ENCODE results near the gene KRT17. TPM values are rescaled to one million over a fixed set of nuclear protein-coding genes. Genes with fewer than 3 reads are reported as not detected.
"Not testable (repeated sequence)": the region's sequence is repeated elsewhere in the genome, so short reads cannot be mapped to it uniquely, and the experiment has no call there.

The KRT17 gene
- total RNA-seq, 4 donors from 2014 or later = 0.58 to 5.6 (median 1.2) TPM; not detected in 1

DNA sequence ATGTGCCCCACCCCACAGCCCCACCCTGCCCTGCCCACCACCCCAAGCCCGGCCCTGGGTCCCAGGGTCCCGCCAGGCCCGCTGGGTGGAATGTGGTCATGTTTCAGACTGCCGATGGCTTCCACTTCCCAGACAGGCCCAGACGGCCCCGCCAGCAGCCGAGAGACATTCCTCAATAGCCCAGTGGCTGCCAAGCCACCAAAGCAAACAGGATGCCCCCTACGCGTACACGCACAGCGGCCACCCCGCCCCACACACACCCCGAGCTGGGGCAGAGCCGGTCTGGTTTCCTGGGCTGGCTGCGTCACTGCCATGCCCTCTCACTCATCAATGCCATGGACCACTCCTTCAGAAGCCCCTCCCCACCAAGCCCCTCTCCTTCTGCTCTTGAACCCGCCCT lies 1.2 kb upstream of the KRT17 start:
- Histone ChIP-seq H3K9me3 (no peaks in the 10 kb centered on the region), H3K27ac (replicated peaks in 1 of 4) (no peak overlapping the region), H3K27me3 (peaks cover 0 to 27% (median 0%) of the 10 kb centered on the region in 4 donors), H3K36me3 (no peaks in the 10 kb centered on the region), H3K4me1 (no peaks in the 10 kb centered on the region), H3K4me3 (no peak overlapping the region)
- intact Hi-C loops (cut with DNase I) = no loop called here
- TF ChIP-seq EP300 (IDR thresholded peaks at IDR 0.05) = no peak
- TF ChIP-seq POLR2A (IDR thresholded peaks at IDR 0.05; ENCODE audit: low read depth) = no peak
- TF ChIP-seq POLR2AphosphoS5 (IDR thresholded peaks at IDR 0.05) = no peak
- TF ChIP-seq, protein P1, sequence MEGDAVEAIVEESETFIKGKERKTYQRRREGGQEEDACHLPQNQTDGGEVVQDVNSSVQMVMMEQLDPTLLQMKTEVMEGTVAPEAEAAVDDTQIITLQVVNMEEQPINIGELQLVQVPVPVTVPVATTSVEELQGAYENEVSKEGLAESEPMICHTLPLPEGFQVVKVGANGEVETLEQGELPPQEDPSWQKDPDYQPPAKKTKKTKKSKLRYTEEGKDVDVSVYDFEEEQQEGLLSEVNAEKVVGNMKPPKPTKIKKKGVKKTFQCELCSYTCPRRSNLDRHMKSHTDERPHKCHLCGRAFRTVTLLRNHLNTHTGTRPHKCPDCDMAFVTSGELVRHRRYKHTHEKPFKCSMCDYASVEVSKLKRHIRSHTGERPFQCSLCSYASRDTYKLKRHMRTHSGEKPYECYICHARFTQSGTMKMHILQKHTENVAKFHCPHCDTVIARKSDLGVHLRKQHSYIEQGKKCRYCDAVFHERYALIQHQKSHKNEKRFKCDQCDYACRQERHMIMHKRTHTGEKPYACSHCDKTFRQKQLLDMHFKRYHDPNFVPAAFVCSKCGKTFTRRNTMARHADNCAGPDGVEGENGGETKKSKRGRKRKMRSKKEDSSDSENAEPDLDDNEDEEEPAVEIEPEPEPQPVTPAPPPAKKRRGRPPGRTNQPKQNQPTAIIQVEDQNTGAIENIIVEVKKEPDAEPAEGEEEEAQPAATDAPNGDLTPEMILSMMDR (IDR thresholded peaks at IDR 0.05) = no peak
- WGBS = 71% methylated on average over 15 of the region's 16 CpGs
- DNase-seq (ENCODE audit: extremely low spot score) = no peak

DNA sequence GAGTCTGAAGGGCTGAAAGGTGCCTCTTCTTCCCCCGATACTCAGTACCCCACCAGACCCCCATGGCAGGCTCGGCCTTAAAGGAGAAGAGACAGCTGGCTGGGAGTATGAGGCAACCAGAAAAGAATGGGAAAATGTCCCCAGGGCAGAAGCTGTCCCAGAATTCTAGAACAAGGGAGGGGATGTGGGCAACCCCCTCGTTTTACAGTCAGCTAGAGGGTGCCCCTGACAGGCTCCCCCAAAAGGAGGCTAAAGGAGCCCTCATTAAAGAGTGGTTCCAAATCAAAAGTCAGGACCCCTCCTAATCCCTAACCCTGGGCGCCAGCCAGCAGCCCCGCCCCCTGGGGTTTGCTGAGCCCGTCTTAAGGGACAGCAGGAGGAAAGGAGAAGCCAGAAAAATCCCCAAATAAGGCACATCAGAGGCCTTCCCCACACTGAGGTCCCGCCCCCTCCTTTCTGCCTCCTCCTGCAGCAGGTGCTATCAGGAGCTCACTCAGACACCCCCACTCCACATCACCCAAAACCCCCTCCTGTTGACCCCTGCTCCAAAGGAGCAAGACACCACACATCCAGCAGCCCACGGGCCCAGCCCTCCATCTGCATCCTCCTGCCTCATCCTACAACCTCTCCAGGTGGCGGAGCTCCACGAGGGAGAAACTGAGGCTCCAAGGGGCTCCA lies 1.1 kb downstream of the KRT17 start:
- H3K9me3 ChIP-seq; DNase-seq (ENCODE audit: extremely low spot score); intact Hi-C loops (cut with DNase I); H3K27ac ChIP-seq (replicated peaks in 1 of 4); H3K4me1 ChIP-seq; H3K36me3 ChIP-seq; H3K4me3 ChIP-seq: not testable (repeated sequence)
- WGBS = 64% methylated on average over 10 of the region's 10 CpGs
- peaks cover 0 to 40% (median 0%) of the 10 kb centered on the region in 4 donors for H3K27me3 ChIP-seq

- peaks cover 0 to 48% (median 0%) of the 10 kb centered on the region in 4 donors for H3K27me3 ChIP-seq
- H3K36me3 ChIP-seq; DNase-seq (ENCODE audit: extremely low spot score); H3K4me1 ChIP-seq; intact Hi-C loops (cut with DNase I); H3K4me3 ChIP-seq; H3K27ac ChIP-seq (replicated peaks in 1 of 4); H3K9me3 ChIP-seq: not testable (repeated sequence)
- 78% methylated on average over 16 of the region's 19 CpGs for WGBS
These were observed 1.8 kb downstream of the KRT17 start for GRCh38 chr17:41622340-41623183.

- WGBS = 94% methylated on average over 2 of the region's 2 CpGs
- Histone ChIP-seq H3K4me1 (no peaks in the 10 kb centered on the region), H3K9me3 (no peaks in the 10 kb centered on the region), H3K27me3 (peaks cover 0 to 55% (median 0%) of the 10 kb centered on the region in 4 donors), H3K27ac (replicated peaks in 1 of 4) (no peak overlapping the region), H3K4me3 (no peak overlapping the region), H3K36me3 (no peaks in the 10 kb centered on the region)
- intact Hi-C loops (cut with DNase I) = no loop called here
- TF ChIP-seq EP300 (IDR thresholded peaks at IDR 0.05) = no peak
- no peak for TF ChIP-seq POLR2A (IDR thresholded peaks at IDR 0.05; ENCODE audit: low read depth)
- no peak for TF ChIP-seq POLR2AphosphoS5 (IDR thresholded peaks at IDR 0.05)
- TF ChIP-seq, protein P1 (IDR thresholded peaks at IDR 0.05) = no peak
- DNase-seq (ENCODE audit: extremely low spot score) = no peak
These were observed 2.5 kb downstream of the KRT17 start for GRCh38 chr17:41621916-41622315.

GRCh38 chr17:41621435-41621817 lies 2.9 kb downstream of the KRT17 start:
- intact Hi-C loops (cut with DNase I); H3K9me3 ChIP-seq; H3K27ac ChIP-seq (replicated peaks in 1 of 4); DNase-seq (ENCODE audit: extremely low spot score); H3K4me3 ChIP-seq; H3K4me1 ChIP-seq; H3K36me3 ChIP-seq: not testable (repeated sequence)
- peaks cover 0 to 59% (median 0%) of the 10 kb centered on the region in 4 donors for H3K27me3 ChIP-seq
- 93% methylated on average over 11 of the region's 11 CpGs for WGBS

- H3K27me3 ChIP-seq = peaks cover 0 to 65% (median 0%) of the 10 kb centered on the region in 4 donors
- intact Hi-C loops (cut with DNase I) = no loop called here
- TF ChIP-seq, protein P1 (IDR thresholded peaks at IDR 0.05) = no peak
- no peak for TF ChIP-seq EP300 (IDR thresholded peaks at IDR 0.05)
- TF ChIP-seq POLR2A (IDR thresholded peaks at IDR 0.05; ENCODE audit: low read depth) = no peak
- no peak for TF ChIP-seq POLR2AphosphoS5 (IDR thresholded peaks at IDR 0.05)
- 76% methylated on average over 18 of the region's 21 CpGs for WGBS
- no peaks in the 10 kb centered on the region for H3K4me1 ChIP-seq
- DNase-seq (ENCODE audit: extremely low spot score) = no peak
- no peaks in the 10 kb centered on the region for H3K9me3 ChIP-seq
- no peak overlapping the region for H3K27ac ChIP-seq (replicated peaks in 1 of 4)
- H3K4me3 ChIP-seq = no peak overlapping the region
- H3K36me3 ChIP-seq = no peaks in the 10 kb centered on the region
These were observed 3.6 kb downstream of the KRT17 start for GRCh38 chr17:41620583-41621434.

- H3K27me3 ChIP-seq = peaks cover 0 to 65% (median 0%) of the 10 kb centered on the region in 4 donors
- H3K4me1 ChIP-seq; H3K4me3 ChIP-seq; H3K9me3 ChIP-seq; DNase-seq (ENCODE audit: extremely low spot score); intact Hi-C loops (cut with DNase I); H3K27ac ChIP-seq (replicated peaks in 1 of 4); H3K36me3 ChIP-seq: not testable (repeated sequence)
- 82% methylated on average over 6 of the region's 6 CpGs for WGBS
These were observed 4.3 kb downstream of the KRT17 start for GRCh38 chr17:41619927-41620582.
